ENCODE results near the gene USP17L18. TPM values are rescaled to one million over a fixed set of nuclear protein-coding genes. Genes with fewer than 3 reads are reported as not detected.
"Not testable (repeated sequence)": the region's sequence is repeated elsewhere in the genome, so short reads cannot be mapped to it uniquely, and the experiment has no call there.

USP17L18 gene
- total and polyA plus RNA-seq, 5 donors from 2014 or later, result not detected

DNA sequence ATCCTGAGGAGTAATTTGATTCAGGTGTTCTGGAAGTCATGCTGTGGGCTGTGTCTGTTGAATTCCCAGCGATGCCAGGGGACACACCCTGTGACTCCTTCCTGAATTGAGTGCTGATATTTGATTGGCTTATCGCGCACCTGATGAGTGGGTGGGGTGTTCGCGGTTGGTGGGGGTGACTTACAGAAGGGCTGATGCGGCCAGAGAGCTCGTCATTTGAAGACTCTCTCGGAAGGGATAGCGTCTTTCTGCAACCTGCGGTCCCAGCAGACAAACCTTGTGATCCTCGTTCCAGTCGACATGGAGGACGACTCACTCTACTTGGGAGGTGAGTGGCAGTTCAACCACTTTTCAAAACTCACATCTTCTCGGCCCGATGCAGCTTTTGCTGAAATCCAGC, 14.3 kb upstream of the USP17L18 start, which contains the start of gene USP17L15:
TSS of gene USP17L15 (plus strand) at position 301 of the 400 bp plus-strand sequence. CDS start at position 301, 0 bp downstream.
- H3K27ac ChIP-seq (ENCODE audit: insufficient read depth, low read length, poor library complexity, severe bottlenecking); ATAC-seq (ENCODE audit: low read depth in 2 of 2); H3K4me1 Mint-ChIP-seq; H3K9me3 ChIP-seq (ENCODE audit: control insufficient read depth in 2 of 2, low read length in 2 of 2); H3K9me3 Mint-ChIP-seq; H3K4me3 ChIP-seq (ENCODE audit: low read depth, low read length); H3K27ac Mint-ChIP-seq; H3K4me1 ChIP-seq (ENCODE audit: control insufficient read depth, insufficient read depth, low read length, poor library complexity, severe bottlenecking); H3K27me3 ChIP-seq (ENCODE audit: control insufficient read depth, insufficient read depth, low read length); H3K36me3 ChIP-seq (ENCODE audit: control insufficient read depth, insufficient read depth, low read length); H3K27me3 Mint-ChIP-seq; H3K36me3 Mint-ChIP-seq; H3K4me3 Mint-ChIP-seq; DNase-seq: not testable (repeated sequence)

DNA sequence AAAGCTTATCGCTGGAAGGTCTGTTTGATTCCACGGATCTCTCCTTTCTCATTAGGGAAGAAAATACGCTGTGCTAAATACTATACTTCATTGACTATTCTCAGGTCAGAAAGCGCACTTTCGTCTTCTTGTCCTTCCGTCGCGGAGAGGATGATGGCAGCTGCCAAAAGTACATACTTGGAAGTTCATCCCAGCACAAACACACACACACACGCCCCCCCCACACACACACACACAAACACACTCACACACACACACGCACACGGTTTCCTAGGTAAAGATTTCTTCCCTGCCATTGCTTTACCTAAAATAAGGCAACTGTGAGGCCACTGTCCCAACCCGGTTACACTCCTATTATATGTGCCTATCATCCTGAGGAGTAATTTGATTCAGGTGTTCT, 10.0 kb upstream of the USP17L18 start:
- H3K4me1 Mint-ChIP-seq; H3K4me3 Mint-ChIP-seq; H3K27ac Mint-ChIP-seq; H3K36me3 ChIP-seq (ENCODE audit: control insufficient read depth, insufficient read depth, low read length); H3K9me3 Mint-ChIP-seq; H3K9me3 ChIP-seq (ENCODE audit: control insufficient read depth in 2 of 2, low read length in 2 of 2); H3K27me3 Mint-ChIP-seq; H3K27ac ChIP-seq (ENCODE audit: insufficient read depth, low read length, poor library complexity, severe bottlenecking); H3K36me3 Mint-ChIP-seq; H3K4me1 ChIP-seq (ENCODE audit: control insufficient read depth, insufficient read depth, low read length, poor library complexity, severe bottlenecking); H3K4me3 ChIP-seq (ENCODE audit: low read depth, low read length); H3K27me3 ChIP-seq (ENCODE audit: control insufficient read depth, insufficient read depth, low read length); DNase-seq; ATAC-seq (ENCODE audit: low read depth in 2 of 2): not testable (repeated sequence)

DNA sequence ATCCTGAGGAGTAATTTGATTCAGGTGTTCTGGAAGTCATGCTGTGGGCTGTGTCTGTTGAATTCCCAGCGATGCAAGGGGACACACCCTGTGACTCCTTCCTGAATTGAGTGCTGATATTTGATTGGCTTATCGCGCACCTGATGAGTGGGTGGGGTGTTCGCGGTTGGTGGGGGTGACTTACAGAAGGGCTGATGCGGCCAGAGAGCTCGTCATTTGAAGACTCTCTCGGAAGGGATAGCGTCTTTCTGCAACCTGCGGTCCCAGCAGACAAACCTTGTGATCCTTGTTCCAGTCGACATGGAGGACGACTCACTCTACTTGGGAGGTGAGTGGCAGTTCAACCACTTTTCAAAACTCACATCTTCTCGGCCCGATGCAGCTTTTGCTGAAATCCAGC, 4.9 kb upstream of the USP17L18 start, which contains the start of gene USP17L17:
TSS of gene USP17L17 (plus strand) at position 301 of the 400 bp plus-strand sequence. CDS start at position 301, 0 bp downstream.
- H3K27ac Mint-ChIP-seq, H3K9me3 Mint-ChIP-seq: not testable (repeated sequence)

DNA sequence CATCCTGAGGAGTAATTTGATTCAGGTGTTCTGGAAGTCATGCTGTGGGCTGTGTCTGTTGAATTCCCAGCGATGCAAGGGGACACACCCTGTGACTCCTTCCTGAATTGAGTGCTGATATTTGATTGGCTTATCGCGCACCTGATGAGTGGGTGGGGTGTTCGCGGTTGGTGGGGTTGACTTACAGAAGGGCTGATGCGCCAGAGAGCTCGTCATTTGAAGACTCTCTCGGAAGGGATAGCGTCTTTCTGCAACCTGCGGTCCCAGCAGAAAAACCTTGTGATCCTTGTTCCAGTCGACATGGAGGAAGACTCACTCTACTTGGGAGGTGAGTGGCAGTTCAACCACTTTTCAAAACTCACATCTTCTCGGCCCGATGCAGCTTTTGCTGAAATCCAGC, 4.6 kb downstream of the USP17L18 start, which contains the start of gene USP17L19:
TSS of gene USP17L19 (plus strand) at position 301 of the 400 bp plus-strand sequence. CDS start at position 301, 0 bp downstream.
- H3K27ac ChIP-seq (ENCODE audit: insufficient read depth, low read length, poor library complexity, severe bottlenecking); H3K9me3 ChIP-seq (ENCODE audit: control insufficient read depth in 2 of 2, low read length in 2 of 2); H3K9me3 Mint-ChIP-seq; DNase-seq; H3K4me3 ChIP-seq (ENCODE audit: low read depth, low read length); H3K36me3 Mint-ChIP-seq; H3K4me3 Mint-ChIP-seq; H3K27me3 Mint-ChIP-seq; H3K4me1 ChIP-seq (ENCODE audit: control insufficient read depth, insufficient read depth, low read length, poor library complexity, severe bottlenecking); H3K4me1 Mint-ChIP-seq; ATAC-seq (ENCODE audit: low read depth in 2 of 2); H3K36me3 ChIP-seq (ENCODE audit: control insufficient read depth, insufficient read depth, low read length); H3K27ac Mint-ChIP-seq; H3K27me3 ChIP-seq (ENCODE audit: control insufficient read depth, insufficient read depth, low read length): not testable (repeated sequence)

More for the DNA sequence above, 4.9 kb upstream of the USP17L18 start, which contains the start of gene USP17L17:
- not testable (repeated sequence) for H3K27me3 Mint-ChIP-seq; DNase-seq; H3K36me3 ChIP-seq (ENCODE audit: control insufficient read depth, insufficient read depth, low read length); H3K36me3 Mint-ChIP-seq; H3K27ac ChIP-seq (ENCODE audit: insufficient read depth, low read length, poor library complexity, severe bottlenecking); H3K9me3 ChIP-seq (ENCODE audit: control insufficient read depth in 2 of 2, low read length in 2 of 2); H3K4me3 Mint-ChIP-seq; H3K4me1 ChIP-seq (ENCODE audit: control insufficient read depth, insufficient read depth, low read length, poor library complexity, severe bottlenecking); H3K27me3 ChIP-seq (ENCODE audit: control insufficient read depth, insufficient read depth, low read length); H3K4me1 Mint-ChIP-seq; ATAC-seq (ENCODE audit: low read depth in 2 of 2); H3K4me3 ChIP-seq (ENCODE audit: low read depth, low read length)

DNA sequence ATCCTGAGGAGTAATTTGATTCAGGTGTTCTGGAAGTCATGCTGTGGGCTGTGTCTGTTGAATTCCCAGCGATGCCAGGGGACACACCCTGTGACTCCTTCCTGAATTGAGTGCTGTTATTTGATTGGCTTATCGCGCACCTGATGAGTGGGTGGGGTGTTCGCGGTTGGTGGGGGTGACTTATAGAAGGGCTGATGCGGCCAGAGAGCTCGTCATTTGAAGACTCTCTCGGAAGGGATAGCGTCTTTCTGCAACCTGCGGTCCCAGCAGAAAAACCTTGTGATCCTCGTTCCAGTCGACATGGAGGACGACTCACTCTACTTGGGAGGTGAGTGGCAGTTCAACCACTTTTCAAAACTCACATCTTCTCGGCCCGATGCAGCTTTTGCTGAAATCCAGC, 9.4 kb downstream of the USP17L18 start, which contains the start of gene USP17L20:
TSS of gene USP17L20 (plus strand) at position 301 of the 400 bp plus-strand sequence. CDS start at position 301, 0 bp downstream.
- not testable (repeated sequence) for H3K4me3 ChIP-seq (ENCODE audit: low read depth, low read length); H3K27me3 ChIP-seq (ENCODE audit: control insufficient read depth, insufficient read depth, low read length); H3K9me3 ChIP-seq (ENCODE audit: control insufficient read depth in 2 of 2, low read length in 2 of 2); DNase-seq; H3K27ac Mint-ChIP-seq; H3K4me3 Mint-ChIP-seq; H3K27me3 Mint-ChIP-seq; ATAC-seq (ENCODE audit: low read depth in 2 of 2); H3K4me1 Mint-ChIP-seq; H3K36me3 ChIP-seq (ENCODE audit: control insufficient read depth, insufficient read depth, low read length); H3K36me3 Mint-ChIP-seq; H3K4me1 ChIP-seq (ENCODE audit: control insufficient read depth, insufficient read depth, low read length, poor library complexity, severe bottlenecking); H3K27ac ChIP-seq (ENCODE audit: insufficient read depth, low read length, poor library complexity, severe bottlenecking); H3K9me3 Mint-ChIP-seq

DNA sequence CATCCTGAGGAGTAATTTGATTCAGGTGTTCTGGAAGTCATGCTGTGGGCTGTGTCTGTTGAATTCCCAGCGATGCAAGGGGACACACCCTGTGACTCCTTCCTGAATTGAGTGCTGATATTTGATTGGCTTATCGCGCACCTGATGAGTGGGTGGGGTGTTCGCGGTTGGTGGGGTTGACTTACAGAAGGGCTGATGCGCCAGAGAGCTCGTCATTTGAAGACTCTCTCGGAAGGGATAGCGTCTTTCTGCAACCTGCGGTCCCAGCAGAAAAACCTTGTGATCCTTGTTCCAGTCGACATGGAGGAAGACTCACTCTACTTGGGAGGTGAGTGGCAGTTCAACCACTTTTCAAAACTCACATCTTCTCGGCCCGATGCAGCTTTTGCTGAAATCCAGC, 14.1 kb downstream of the USP17L18 start, which contains the start of gene USP17L21:
TSS of gene USP17L21 (plus strand) at position 301 of the 400 bp plus-strand sequence. CDS start at position 301, 0 bp downstream.
- not testable (repeated sequence) for H3K4me1 Mint-ChIP-seq; H3K36me3 Mint-ChIP-seq; H3K9me3 Mint-ChIP-seq; H3K27me3 Mint-ChIP-seq; H3K9me3 ChIP-seq (ENCODE audit: control insufficient read depth in 2 of 2, low read length in 2 of 2); H3K27ac ChIP-seq (ENCODE audit: insufficient read depth, low read length, poor library complexity, severe bottlenecking); H3K36me3 ChIP-seq (ENCODE audit: control insufficient read depth, insufficient read depth, low read length); H3K4me3 ChIP-seq (ENCODE audit: low read depth, low read length); ATAC-seq (ENCODE audit: low read depth in 2 of 2); H3K27ac Mint-ChIP-seq; DNase-seq; H3K4me1 ChIP-seq (ENCODE audit: control insufficient read depth, insufficient read depth, low read length, poor library complexity, severe bottlenecking); H3K27me3 ChIP-seq (ENCODE audit: control insufficient read depth, insufficient read depth, low read length); H3K4me3 Mint-ChIP-seq

DNA sequence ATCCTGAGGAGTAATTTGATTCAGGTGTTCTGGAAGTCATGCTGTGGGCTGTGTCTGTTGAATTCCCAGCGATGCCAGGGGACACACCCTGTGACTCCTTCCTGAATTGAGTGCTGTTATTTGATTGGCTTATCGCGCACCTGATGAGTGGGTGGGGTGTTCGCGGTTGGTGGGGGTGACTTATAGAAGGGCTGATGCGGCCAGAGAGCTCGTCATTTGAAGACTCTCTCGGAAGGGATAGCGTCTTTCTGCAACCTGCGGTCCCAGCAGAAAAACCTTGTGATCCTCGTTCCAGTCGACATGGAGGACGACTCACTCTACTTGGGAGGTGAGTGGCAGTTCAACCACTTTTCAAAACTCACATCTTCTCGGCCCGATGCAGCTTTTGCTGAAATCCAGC, 18.9 kb downstream of the USP17L18 start, which contains the start of gene USP17L22:
TSS of gene USP17L22 (plus strand) at position 301 of the 400 bp plus-strand sequence. CDS start at position 301, 0 bp downstream.
- not testable (repeated sequence) for H3K36me3 Mint-ChIP-seq; DNase-seq; H3K9me3 Mint-ChIP-seq; H3K27ac Mint-ChIP-seq; H3K27me3 ChIP-seq (ENCODE audit: control insufficient read depth, insufficient read depth, low read length); H3K27ac ChIP-seq (ENCODE audit: insufficient read depth, low read length, poor library complexity, severe bottlenecking); H3K4me1 Mint-ChIP-seq; ATAC-seq (ENCODE audit: low read depth in 2 of 2); H3K4me3 ChIP-seq (ENCODE audit: low read depth, low read length); H3K4me3 Mint-ChIP-seq; H3K27me3 Mint-ChIP-seq; H3K4me1 ChIP-seq (ENCODE audit: control insufficient read depth, insufficient read depth, low read length, poor library complexity, severe bottlenecking); H3K9me3 ChIP-seq (ENCODE audit: control insufficient read depth in 2 of 2, low read length in 2 of 2); H3K36me3 ChIP-seq (ENCODE audit: control insufficient read depth, insufficient read depth, low read length)

DNA sequence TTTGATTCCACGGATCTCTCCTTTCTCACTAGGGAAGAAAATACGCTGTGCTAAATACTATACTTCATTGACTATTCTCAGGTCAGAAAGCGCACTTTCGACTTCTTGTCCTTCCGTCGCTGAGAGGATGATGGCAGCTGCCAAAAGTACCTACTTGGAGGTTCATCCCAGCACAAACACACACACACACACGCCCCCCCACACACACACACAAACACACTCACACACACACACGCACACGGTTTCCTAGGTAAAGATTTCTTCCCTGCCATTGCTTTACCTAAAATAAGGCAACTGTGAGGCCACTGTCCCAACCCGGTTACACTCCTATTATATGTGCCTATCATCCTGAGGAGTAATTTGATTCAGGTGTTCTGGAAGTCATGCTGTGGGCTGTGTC, 23.3 kb downstream of the USP17L18 start:
- not testable (repeated sequence) for H3K36me3 ChIP-seq (ENCODE audit: control insufficient read depth, insufficient read depth, low read length); H3K27ac Mint-ChIP-seq; H3K36me3 Mint-ChIP-seq; H3K27me3 ChIP-seq (ENCODE audit: control insufficient read depth, insufficient read depth, low read length); H3K9me3 Mint-ChIP-seq; H3K4me1 Mint-ChIP-seq; H3K9me3 ChIP-seq (ENCODE audit: control insufficient read depth in 2 of 2, low read length in 2 of 2); H3K27ac ChIP-seq (ENCODE audit: insufficient read depth, low read length, poor library complexity, severe bottlenecking); H3K4me3 Mint-ChIP-seq; H3K27me3 Mint-ChIP-seq; H3K4me3 ChIP-seq (ENCODE audit: low read depth, low read length); H3K4me1 ChIP-seq (ENCODE audit: control insufficient read depth, insufficient read depth, low read length, poor library complexity, severe bottlenecking); DNase-seq; ATAC-seq (ENCODE audit: low read depth in 2 of 2)
